ENCODE measurements around the gene CFAP69.
"Not testable (repeated sequence)": the region's sequence is repeated elsewhere in the genome, so short reads cannot be mapped to it uniquely, and the experiment has no call there.

CFAP69 gene

GRCh38 chr7:90334193-90334843 is 89.3 kb downstream of the CFAP69 start:
- in situ Hi-C loops (cut with HindIII; ENCODE audit: low sequenced_read_pairs): no loop called here

DNA sequence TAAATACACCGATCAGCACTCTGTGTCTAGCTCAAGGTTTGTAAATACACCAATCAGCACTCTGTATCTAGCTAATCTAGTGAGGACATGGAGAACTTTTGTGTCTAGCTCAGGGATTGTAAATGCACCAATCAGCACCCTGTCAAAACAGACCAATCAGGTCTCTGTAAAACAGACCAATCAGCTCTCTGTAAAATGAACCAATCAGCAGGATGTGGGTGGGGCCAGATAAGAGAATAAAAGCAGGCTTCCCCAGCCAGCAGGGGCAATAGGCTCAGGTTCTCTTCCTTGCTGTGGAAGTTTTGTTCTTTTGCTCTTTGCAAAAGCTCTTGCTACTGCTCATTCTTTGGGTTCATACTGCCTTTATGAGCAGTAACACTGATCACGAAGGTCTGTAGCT is 90.0 kb downstream of the CFAP69 start:
- in situ Hi-C loops (cut with HindIII; ENCODE audit: low sequenced_read_pairs): not testable (repeated sequence)

GRCh38 chr7:90337106-90337505 is 92.1 kb downstream of the CFAP69 start:
- in situ Hi-C loops (cut with HindIII; ENCODE audit: low sequenced_read_pairs): no loop called here

DNA sequence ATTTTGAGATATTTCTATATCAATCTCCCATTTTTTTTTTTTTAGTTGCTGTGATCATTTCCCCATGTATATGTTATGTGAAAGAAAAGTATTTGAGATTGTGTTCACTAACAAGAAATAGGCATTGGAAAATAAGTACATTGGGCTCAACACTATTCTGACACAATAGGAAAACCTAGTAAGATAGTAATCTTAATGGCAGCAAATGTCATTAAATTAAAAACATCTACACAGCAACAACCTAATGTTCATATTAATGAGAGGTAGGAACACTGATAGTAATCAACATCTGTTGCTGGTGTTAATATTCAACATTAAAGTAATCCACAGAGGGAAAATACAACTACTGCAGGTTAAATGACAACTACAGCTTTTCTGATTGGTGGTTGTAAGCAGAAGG is 100.0 kb downstream of the CFAP69 start:
- in situ Hi-C loops (cut with HindIII; ENCODE audit: low sequenced_read_pairs): no loop called here

DNA sequence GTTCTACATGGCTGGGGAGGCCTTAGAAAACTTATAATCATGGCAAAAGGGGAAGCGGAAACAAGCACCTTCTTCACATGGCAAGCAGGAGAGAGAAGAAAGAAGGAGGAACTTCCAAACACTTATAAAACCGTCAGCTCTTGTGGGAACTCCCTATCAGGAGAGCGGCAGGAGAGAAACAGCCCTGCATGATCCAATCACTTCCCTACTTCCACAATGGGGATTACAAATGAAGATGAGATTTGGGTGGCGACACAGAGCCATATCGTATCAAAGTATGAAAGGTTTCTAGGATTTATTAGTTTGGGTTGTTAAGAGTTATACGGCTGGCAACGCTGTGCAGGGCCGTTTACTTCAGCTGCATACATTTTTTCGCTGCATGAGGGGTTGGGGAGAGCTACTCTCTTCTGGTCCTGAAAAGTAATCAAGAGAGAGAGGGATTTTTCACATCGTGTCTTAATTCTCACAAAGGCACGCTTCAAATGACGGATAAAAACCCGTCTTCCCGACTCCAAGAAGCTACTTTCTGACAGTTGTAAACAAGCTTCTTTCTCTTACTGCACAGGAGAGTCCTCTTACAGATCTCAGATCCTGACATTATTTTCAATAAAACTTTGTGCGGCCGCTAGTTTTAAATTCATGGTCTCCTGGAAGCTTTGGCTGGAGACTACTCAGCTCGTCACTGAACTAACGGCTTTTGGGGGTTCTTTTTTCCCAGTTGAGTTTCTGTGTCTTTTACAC is 100.8 kb downstream of the CFAP69 start:
- in situ Hi-C loops (cut with HindIII; ENCODE audit: low sequenced_read_pairs): no loop called here

DNA sequence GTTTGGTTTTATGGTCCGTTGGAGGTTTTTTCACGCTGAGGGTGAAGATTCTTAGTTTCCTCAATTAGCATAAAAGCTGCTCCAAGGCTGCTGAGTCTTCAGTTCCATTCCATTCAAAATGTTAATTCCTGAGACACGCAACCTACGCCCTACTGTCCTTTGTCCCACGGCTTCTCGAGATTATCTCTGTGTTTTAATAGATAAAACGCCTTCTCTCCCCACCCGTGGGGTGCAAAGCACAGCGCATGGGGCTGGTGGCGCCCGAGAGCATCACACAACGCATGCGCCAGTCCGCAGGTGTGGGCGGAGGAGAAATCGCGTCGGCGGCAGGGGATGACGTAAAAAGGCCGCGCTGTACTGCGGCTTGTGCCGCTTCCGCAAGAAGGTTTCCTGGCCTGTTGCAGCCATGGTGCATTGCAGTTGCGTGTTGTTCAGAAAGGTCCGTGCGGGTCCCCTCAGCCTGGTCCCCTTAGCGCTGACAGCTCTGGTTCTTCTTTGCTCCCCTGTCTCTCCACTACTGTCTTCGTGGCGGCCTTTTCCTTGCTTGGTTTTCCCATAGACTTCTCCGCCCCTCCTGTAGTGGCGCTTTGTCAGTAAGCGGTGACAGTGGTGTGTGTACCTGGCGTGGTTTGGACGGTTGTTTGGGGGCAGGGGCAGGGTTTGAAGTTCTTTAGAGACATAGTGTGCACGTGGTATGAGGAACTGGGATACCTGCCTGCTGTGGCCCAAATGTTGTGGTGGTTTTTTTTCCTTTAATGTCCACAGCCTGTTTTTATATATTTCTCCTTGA is 101.6 kb downstream of the CFAP69 start, which contains the start of gene GTPBP10:
TSS of gene GTPBP10 (plus strand) at position 381 of the 790 bp plus-strand sequence. CDS start at position 407, 26 bp downstream.
- in situ Hi-C loops (cut with HindIII; ENCODE audit: low sequenced_read_pairs): no loop called here

DNA sequence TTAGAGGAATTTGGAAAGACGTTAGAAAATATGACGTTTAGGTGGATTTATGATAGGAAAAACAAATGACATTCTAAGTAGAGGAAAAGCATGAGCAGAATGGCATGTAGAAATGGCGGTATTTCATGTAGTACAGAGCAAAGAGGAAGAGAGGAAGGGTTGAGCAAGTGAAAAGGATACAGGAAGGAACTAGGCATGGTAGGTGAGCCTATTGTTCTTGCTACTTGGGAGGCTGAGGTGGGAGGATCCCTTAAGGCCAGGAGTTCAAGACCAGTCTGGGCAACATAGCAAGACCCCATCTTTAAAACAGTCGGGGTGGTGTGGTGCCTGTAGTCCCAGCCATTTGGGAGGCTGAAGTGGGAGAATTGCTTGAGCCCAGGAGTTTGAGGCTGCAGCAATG is 102.8 kb downstream of the CFAP69 start:
- in situ Hi-C loops (cut with HindIII; ENCODE audit: low sequenced_read_pairs): no loop called here

DNA sequence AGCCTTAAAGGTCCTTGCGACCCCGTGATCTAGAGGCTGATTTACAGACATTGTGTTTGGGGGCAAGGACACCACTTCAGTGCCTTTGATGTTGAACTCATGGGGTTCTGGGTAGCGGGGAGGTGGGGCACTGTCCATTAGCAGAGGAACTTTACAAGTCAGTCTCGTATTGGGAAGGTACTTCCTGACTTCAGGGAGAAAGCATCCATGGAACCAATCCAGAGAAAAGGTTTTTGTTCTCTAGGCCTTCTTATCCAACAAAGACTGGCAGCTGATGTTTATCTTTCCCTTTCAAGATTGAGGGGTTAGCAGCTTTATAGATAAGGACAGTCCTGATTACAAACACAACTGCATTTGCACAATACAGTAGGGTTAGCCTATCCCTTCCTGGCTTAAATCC is 104.3 kb downstream of the CFAP69 start:
- in situ Hi-C loops (cut with HindIII; ENCODE audit: low sequenced_read_pairs): no loop called here

DNA sequence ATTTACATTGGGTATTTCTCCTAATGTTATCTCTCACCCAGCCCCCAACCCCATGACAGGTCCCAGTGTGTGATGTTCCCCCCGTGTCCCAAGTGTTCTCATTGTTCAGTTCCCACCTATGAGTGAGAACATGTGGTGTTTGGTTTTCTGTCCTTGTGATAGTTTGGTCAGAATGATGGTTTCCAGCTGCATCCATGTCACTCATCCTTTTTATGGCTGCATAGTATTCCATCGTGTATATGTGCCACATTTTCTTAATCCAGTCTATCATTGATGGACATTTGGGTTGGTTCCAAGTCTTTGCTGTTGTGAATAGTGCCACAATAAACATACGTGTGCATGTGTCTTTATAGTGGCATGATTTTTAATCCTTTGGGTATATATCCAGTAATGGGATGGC is 105.1 kb downstream of the CFAP69 start:
- in situ Hi-C loops (cut with HindIII; ENCODE audit: low sequenced_read_pairs): not testable (repeated sequence)

DNA sequence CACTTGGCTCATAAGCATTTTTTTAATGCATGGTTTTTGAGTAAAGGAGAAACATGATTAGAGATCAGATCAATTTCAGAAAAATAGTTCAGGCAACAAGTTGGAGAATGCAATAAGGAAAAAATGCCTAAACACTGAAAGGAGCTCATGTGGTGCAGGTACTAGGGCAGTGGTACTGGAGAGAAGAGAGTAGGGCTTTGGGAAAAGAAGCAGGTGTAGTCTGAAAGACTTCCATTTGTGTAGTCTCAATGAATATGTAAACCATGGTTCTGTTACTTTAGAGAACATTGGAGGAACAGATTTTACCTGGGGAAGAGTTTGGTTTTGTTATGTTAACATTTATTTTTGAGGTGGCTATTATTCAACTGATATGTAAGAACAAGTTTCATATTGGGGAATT is 107.0 kb downstream of the CFAP69 start:
- in situ Hi-C loops (cut with HindIII; ENCODE audit: low sequenced_read_pairs): no loop called here
